ENCODE data around the gene MAS1. TPM values are rescaled to one million over a fixed set of nuclear protein-coding genes. Genes with fewer than 3 reads are reported as not detected.

Gene MAS1
- total and polyA plus RNA-seq, 2 donors (not counting 1 experiment from before 2014, with no cell fraction given) = not detected

GRCh38 chr6:159884720-159885119 is 6.1 kb upstream of the MAS1 start:
- peaks cover 29% of the 10 kb centered on the region for H3K27me3 Mint-ChIP-seq
- Histone ChIP-seq H3K9me3 (ENCODE audit: control extremely low read depth in 1 of 3, control insufficient read depth in 2 of 3, insufficient read depth in 1 of 3, low read length in 2 of 3) (no peaks in the 10 kb centered on the region), H3K9ac (ENCODE audit: low read length) (no peak overlapping the region), H3K4me2 (replicated peaks; ENCODE audit: low read depth, low read length, poor library complexity, severe bottlenecking) (no peak overlapping the region), H3K4me3 (ENCODE audit: control extremely low read depth in 1 of 5, extremely low read depth in 1 of 5, insufficient read depth in 1 of 5, low read depth in 2 of 5, low read length in 4 of 5) (no peak overlapping the region), H4K20me1 (ENCODE audit: control insufficient read depth, insufficient read depth, low read length, poor library complexity, severe bottlenecking) (no peaks in the 10 kb centered on the region), H3K27me3 (replicated peaks in 1 of 4; ENCODE audit: control extremely low read depth in 1 of 4, control insufficient read depth in 3 of 4, insufficient read depth in 4 of 4, low read length in 3 of 4) (peaks cover 0 to 5% (median 1%) of the 10 kb centered on the region in 4 experiments), H2AFZ (ENCODE audit: insufficient read depth, low read depth, low read length, poor library complexity, severe bottlenecking) (no peak overlapping the region), H3K27ac (ENCODE audit: low read length in 2 of 2) (no peak overlapping the region), H3K79me2 (ENCODE audit: control insufficient read depth, insufficient read depth, low read length) (no peaks in the 10 kb centered on the region), H3K4me1 (ENCODE audit: control insufficient read depth in 2 of 2, insufficient read depth in 2 of 2, low read length in 2 of 2) (no peaks in the 10 kb centered on the region), H3K36me3 (replicated peaks in 1 of 2; ENCODE audit: control extremely low read depth in 1 of 2, control insufficient read depth in 1 of 2, extremely low read depth in 1 of 2, insufficient read depth in 2 of 2, low read length in 1 of 2) (no peaks in the 10 kb centered on the region)
- no peak overlapping the region for H3K4me3 Mint-ChIP-seq
- CTCF ChIA-PET = no interaction called here
- 100% methylated on average over 1 of the region's 4 CpGs for WGBS (ENCODE audit: insufficient coverage)
- intact Hi-C loops (cut with micrococcal nuclease) = no loop called here
- POLR2A ChIA-PET = no interaction called here
- no peaks in the 10 kb centered on the region for H3K4me1 Mint-ChIP-seq
- TF ChIP-seq EZH2 (IDR thresholded peaks at IDR 0.05; ENCODE audit: borderline replicate concordance, insufficient read depth, low read depth, low read length, poor library complexity, severe bottlenecking) (no peak), CTCF (IDR thresholded peaks at IDR 0.05) (no peak)
- no peak overlapping the region for H3K27ac Mint-ChIP-seq
- no peaks in the 10 kb centered on the region for H3K9me3 Mint-ChIP-seq (ENCODE audit: insufficient read depth)
- no peak for ATAC-seq (ENCODE audit: low read depth)
- DNase-seq = no peak

- H3K27me3 ChIP-seq (replicated peaks in 1 of 4; ENCODE audit: control extremely low read depth in 1 of 4, control insufficient read depth in 3 of 4, insufficient read depth in 4 of 4, low read length in 3 of 4) = peaks cover 0 to 5% (median 1%) of the 10 kb centered on the region in 4 experiments
- Mint-ChIP-seq H3K9me3 (ENCODE audit: insufficient read depth) (no peaks in the 10 kb centered on the region), H3K27me3 (peaks cover 40% of the 10 kb centered on the region), H3K27ac (no peak overlapping the region), H3K4me3 (no peak overlapping the region), H3K4me1 (no peaks in the 10 kb centered on the region)
- H3K27ac ChIP-seq (ENCODE audit: low read length in 2 of 2) = no peak overlapping the region
- H3K79me2 ChIP-seq (ENCODE audit: control insufficient read depth, insufficient read depth, low read length) = no peaks in the 10 kb centered on the region
- DNase-seq = no peak
- no peaks in the 10 kb centered on the region for H3K9me3 ChIP-seq (ENCODE audit: control extremely low read depth in 1 of 3, control insufficient read depth in 2 of 3, insufficient read depth in 1 of 3, low read length in 2 of 3)
- H2AFZ ChIP-seq (ENCODE audit: insufficient read depth, low read depth, low read length, poor library complexity, severe bottlenecking) = no peak overlapping the region
- H3K9ac ChIP-seq (ENCODE audit: low read length) = no peak overlapping the region
- H3K4me3 ChIP-seq (ENCODE audit: control extremely low read depth in 1 of 5, extremely low read depth in 1 of 5, insufficient read depth in 1 of 5, low read depth in 2 of 5, low read length in 4 of 5) = no peak overlapping the region
- POLR2A ChIA-PET = no interaction called here
- WGBS (ENCODE audit: insufficient coverage) = 67% methylated on average over 1 of the region's 3 CpGs
- intact Hi-C loops (cut with micrococcal nuclease) = no loop called here
- ATAC-seq (ENCODE audit: low read depth) = no peak
- TF ChIP-seq CTCF (IDR thresholded peaks at IDR 0.05) (no peak), EZH2 (IDR thresholded peaks at IDR 0.05; ENCODE audit: borderline replicate concordance, insufficient read depth, low read depth, low read length, poor library complexity, severe bottlenecking) (no peak)
- CTCF ChIA-PET = no interaction called here
- H3K4me1 ChIP-seq (ENCODE audit: control insufficient read depth in 2 of 2, insufficient read depth in 2 of 2, low read length in 2 of 2) = no peaks in the 10 kb centered on the region
- H3K4me2 ChIP-seq (replicated peaks; ENCODE audit: low read depth, low read length, poor library complexity, severe bottlenecking) = no peak overlapping the region
- no peaks in the 10 kb centered on the region for H3K36me3 ChIP-seq (replicated peaks in 1 of 2; ENCODE audit: control extremely low read depth in 1 of 2, control insufficient read depth in 1 of 2, extremely low read depth in 1 of 2, insufficient read depth in 2 of 2, low read length in 1 of 2)
- H4K20me1 ChIP-seq (ENCODE audit: control insufficient read depth, insufficient read depth, low read length, poor library complexity, severe bottlenecking) = no peaks in the 10 kb centered on the region
Measured at GRCh38 chr6:159886270-159886669, 4.5 kb upstream of the MAS1 start.

All from B cell (primary cell).